Cardiac muscle cell (in vitro differentiated cells and primary cell): ENCODE measurements around the gene RPS6KB2. TPM values are rescaled to one million over a fixed set of nuclear protein-coding genes. Genes with fewer than 3 reads are reported as not detected.
A peak's percentile ranks its signal among the peaks of the same experiment; 100 is the strongest.

ENCODE experiments used
- DNase-seq, 2 donors: peaks; one replicate each; pipeline versions ENCODE4 v3.0.0 to v3.0.0-alpha.2; 2010 to 2017; ENCODE audit warnings: low read depth in 1 of 2, low spot score in 1 of 2
- H3K27ac ChIP-seq: fragments of 200-600 bp; sonication (generic); 2 replicates; pipeline ENCODE4 v1.5.1; 2016
- H3K27me3 ChIP-seq: fragments of 200-600 bp; sonication (generic); 2 replicates; pipeline ENCODE4 v1.6.0; 2016; ENCODE audit warnings: control low read depth
- H3K36me3 ChIP-seq: fragments of 200-600 bp; sonication (generic); 2 replicates; pipeline ENCODE4 v1.5.1; 2016; ENCODE audit warnings: control low read depth
- H3K4me1 ChIP-seq: fragments of 200-600 bp; sonication (generic); 2 replicates; pipeline ENCODE4 v1.8.1; 2017; ENCODE audit warnings: low read depth, mild to moderate bottlenecking, mixed run types
- H3K4me3 ChIP-seq: fragments of 200-600 bp; sonication (generic); 2 replicates; pipeline ENCODE4 v1.5.1; 2016; ENCODE audit warnings: mild to moderate bottlenecking
- H3K9me3 ChIP-seq: fragments of 200-600 bp; sonication (generic); 2 replicates; pipeline ENCODE4 v1.5.1; 2017; ENCODE audit warnings: low read depth, mild to moderate bottlenecking, control low read depth
- polyA plus RNA-seq: library from polyadenylated mRNA; unstranded; fragments of >200 nt; fragmentation: Nextera tagmentation; extraction: Ambion mirVana; gene quantifications from 2 replicates; pipeline ENCODE4 v1.2.1, GENCODE V29; 2016
- total RNA-seq: library from RNA; depleted of rRNA; stranded (reverse); fragments of >200 nt; gene quantifications from 2 replicates; pipeline ENCODE4 v1.2.3, GENCODE V29; 2016
- TF ChIP-seq, protein P1 (sequence below): IDR thresholded peaks from 2 replicates; pipeline ENCODE4 v1.5.1; 2012; ENCODE audit warnings: low read depth, mild to moderate bottlenecking, low read length

The RPS6KB2 gene
- total and polyA plus RNA-seq, 2 experiments from 2014 or later = 92.5 to 97.0 TPM

DNA sequence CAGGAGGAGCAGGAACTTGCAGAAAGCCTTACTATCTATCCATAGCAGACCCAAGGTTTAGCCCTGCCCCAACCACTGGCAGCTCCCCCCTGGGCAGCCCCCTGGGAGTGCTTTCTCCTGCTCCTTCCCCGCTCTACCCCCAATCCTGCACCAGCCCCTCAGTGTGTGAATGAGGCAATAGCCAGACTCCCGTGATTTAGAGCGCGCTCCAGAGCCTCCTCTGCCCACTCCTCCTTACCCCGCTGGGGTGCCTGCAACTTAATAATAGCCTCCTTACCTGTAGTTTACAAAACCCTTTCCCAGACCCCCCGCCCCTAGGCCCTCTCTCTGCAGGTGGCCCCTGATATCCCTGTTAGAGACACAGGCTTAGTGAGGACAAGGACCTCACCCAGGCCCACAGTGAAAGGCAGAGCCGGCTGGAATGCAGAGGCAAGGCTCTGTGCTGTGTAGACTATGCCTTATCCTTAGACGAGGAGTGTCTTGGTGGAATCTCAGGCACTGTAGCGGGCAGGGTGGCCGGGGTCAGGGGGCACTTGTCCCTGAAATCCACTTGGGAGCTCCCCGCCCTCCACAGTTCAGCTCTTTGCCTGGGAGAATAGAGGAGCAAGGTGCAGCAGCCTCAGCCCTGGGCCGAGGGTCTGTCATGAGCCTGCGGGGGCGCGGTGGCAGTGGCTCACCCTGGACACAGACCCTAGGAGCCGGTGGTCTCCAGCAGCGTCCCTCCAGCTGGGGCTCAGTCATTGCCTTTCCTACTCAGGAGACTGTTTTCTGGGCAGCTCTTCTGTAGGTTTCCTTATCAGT, 17.1 kb upstream of the RPS6KB2 start:
- Histone ChIP-seq H3K4me3 (no peak overlapping the region), H3K4me1 (no peaks in the 10 kb centered on the region), H3K27ac (no peak overlapping the region), H3K27me3 (peaks cover 9% of the 10 kb centered on the region), H3K36me3 (no peaks in the 10 kb centered on the region), H3K9me3 (no peaks in the 10 kb centered on the region)
- TF ChIP-seq, protein P1, sequence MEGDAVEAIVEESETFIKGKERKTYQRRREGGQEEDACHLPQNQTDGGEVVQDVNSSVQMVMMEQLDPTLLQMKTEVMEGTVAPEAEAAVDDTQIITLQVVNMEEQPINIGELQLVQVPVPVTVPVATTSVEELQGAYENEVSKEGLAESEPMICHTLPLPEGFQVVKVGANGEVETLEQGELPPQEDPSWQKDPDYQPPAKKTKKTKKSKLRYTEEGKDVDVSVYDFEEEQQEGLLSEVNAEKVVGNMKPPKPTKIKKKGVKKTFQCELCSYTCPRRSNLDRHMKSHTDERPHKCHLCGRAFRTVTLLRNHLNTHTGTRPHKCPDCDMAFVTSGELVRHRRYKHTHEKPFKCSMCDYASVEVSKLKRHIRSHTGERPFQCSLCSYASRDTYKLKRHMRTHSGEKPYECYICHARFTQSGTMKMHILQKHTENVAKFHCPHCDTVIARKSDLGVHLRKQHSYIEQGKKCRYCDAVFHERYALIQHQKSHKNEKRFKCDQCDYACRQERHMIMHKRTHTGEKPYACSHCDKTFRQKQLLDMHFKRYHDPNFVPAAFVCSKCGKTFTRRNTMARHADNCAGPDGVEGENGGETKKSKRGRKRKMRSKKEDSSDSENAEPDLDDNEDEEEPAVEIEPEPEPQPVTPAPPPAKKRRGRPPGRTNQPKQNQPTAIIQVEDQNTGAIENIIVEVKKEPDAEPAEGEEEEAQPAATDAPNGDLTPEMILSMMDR = no peak
- DNase-seq = no peak

DNA sequence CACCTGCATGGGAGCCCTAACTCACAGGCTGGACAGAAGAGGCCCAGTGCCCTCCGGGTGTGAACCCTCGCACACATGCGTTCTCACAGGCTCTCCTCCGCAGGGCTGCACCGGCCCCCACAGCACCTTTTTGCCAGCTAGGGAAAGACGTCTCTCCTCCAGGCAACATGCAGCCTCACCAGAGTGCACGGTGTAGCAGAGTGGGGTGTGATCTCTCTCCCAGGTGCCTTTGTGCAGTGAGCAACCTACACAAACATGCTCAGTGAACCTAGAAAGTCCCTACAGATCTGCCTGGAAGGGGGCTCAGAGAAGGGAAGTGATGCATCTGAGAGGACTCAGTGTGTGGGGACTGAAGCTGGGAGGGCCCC, 16.5 kb upstream of the RPS6KB2 start:
- Histone ChIP-seq H3K27ac (no peak overlapping the region), H3K9me3 (no peaks in the 10 kb centered on the region), H3K4me1 (no peaks in the 10 kb centered on the region), H3K36me3 (no peaks in the 10 kb centered on the region), H3K27me3 (peaks cover 9% of the 10 kb centered on the region), H3K4me3 (no peak overlapping the region)
- TF ChIP-seq, protein P1 = no peak
- no peak for DNase-seq

DNA sequence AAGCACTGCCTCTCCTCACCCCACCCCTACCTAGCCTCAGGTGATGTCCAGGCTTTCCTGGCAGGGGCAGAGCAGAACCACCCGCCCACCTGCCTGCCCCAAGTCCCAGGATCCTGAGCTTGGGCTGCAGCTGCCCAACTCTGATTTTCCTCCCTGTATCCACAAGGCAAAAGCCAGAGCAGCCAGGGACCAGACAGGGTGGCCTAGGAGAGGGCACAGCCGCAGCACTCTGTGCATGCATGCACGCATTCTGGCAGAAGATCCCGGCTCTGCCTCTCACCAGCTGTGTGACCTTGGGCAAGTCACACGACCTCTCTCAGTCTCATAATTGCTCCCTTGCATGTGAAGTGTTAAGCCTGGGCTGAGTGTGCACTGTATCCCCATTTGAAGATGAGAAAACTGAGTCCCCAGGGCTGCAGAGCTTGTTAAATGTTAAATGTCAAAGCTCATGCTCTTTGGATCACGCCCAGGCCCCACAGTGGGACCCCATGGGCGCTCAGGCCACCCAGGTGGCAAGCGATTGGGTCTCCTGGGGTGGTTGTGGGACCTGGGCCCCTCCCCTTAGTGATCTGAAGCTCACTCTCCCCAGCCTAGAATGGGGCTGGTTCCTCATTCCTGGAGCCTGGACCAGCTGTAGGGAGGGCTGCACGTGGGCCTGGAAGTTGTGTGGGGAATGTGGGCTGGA, 15.7 kb upstream of the RPS6KB2 start:
- no peaks in the 10 kb centered on the region for H3K4me1 ChIP-seq
- DNase-seq = no peak
- no peak overlapping the region for H3K4me3 ChIP-seq
- no peak overlapping the region for H3K27ac ChIP-seq
- peaks cover 9% of the 10 kb centered on the region for H3K27me3 ChIP-seq
- no peaks in the 10 kb centered on the region for H3K36me3 ChIP-seq
- TF ChIP-seq, protein P1 = no peak
- H3K9me3 ChIP-seq = no peaks in the 10 kb centered on the region

DNA sequence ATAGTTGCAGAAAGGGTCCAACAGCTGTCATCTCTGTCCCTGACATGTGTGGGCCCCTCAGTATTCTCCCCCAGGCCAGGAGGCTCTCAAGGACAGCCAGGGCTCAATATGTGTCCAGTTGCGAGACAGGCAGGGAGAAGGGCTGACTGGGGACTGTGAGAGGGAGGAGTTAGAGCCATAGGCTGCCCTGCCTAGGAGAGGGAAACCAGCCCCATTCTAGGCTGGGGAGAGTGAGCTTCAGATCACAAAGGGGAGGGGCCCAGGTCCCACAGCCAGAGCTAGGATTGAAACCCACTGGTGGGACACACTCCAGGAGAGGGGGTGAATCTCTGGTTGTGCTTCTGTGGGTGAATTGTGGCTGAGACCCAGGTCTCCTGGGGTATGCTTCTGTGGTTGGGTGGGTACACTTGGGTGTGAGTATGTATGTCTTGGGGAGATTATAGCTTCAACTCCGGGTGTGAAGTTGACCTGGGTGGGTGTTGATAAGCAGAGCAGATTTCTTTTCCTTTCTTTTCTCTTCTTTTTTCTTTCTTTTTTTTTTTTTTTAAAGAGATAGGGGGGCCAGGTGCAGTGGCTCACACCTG, 14.9 kb upstream of the RPS6KB2 start:
- H3K27ac ChIP-seq = no peak overlapping the region
- H3K27me3 ChIP-seq = peaks cover 9% of the 10 kb centered on the region
- H3K36me3 ChIP-seq = no peaks in the 10 kb centered on the region
- H3K9me3 ChIP-seq = no peaks in the 10 kb centered on the region
- no peak for DNase-seq
- H3K4me3 ChIP-seq = no peak overlapping the region
- H3K4me1 ChIP-seq = no peaks in the 10 kb centered on the region
- TF ChIP-seq, protein P1 = no peak

DNA sequence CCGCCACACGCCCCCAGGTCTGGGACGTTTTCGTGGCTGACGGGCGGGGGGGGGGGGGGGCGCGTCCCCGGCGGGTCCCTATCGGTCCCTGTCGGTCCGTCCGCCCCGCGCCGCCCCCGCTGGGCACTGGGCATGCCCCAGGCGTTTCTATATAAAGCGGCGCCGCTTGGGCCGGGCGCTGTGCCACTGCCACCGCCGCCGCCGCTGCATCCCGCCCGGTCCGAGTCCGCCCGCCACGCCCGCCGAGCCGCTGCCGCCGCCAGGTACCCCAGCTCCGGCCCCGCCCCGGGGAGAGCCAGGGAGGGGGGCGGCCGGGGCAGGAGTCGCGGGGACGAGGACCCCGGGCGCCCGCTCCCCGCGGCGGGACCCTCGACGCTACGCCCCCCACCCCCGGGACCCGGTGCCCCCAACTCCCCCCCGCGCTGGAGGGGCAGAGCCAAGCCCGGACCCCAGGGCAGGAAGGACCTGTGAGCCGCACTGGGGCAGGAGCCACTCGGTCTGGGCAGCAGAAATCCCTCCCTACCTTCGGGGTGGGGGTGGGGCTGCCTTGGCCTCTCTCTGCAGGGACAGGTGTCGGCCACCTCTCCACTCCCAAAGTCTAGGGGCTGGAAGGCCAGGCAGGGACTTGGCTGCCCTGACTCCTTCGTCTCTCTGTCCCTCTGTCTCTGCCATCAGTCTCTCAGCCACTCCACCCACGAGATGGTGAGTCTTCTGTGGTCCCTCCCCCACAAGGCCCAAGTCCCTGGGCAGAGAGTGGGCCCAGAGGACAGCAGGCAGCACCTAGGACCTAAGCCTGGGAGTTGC, 12.6 kb upstream of the RPS6KB2 start, which contains the start of gene CARNS1:
CARNS1 (plus strand) TSS at position 178 of the 804 bp plus-strand sequence; CDS start at position 700, 522 bp downstream.
- TF ChIP-seq, protein P1 = no peak
- no peaks in the 10 kb centered on the region for H3K36me3 ChIP-seq
- no peak within 1 kb of the TSS for H3K27ac ChIP-seq
- DNase-seq = no peak
- peaks cover 7% of the 10 kb centered on the region for H3K4me1 ChIP-seq
- no peaks in the 10 kb centered on the region for H3K9me3 ChIP-seq
- H3K27me3 ChIP-seq = peaks cover 9% of the 10 kb centered on the region
- H3K4me3 ChIP-seq = peak within 1 kb of the TSS; percentile 25
